NT2/D1 (cell line): ENCODE data around the gene LLGL2.

Experiments used
- YY1 ChIP-seq: IDR thresholded peaks from 2 replicates; pipeline ENCODE4 v1.6.1; 2011; ENCODE audit not compliant: insufficient read length, insufficient read depth
- ZNF274 ChIP-seq: IDR thresholded peaks from 2 replicates; pipeline ENCODE4 v1.6.1; 2011; ENCODE audit warnings: mild to moderate bottlenecking, low read depth, low read length

DNA sequence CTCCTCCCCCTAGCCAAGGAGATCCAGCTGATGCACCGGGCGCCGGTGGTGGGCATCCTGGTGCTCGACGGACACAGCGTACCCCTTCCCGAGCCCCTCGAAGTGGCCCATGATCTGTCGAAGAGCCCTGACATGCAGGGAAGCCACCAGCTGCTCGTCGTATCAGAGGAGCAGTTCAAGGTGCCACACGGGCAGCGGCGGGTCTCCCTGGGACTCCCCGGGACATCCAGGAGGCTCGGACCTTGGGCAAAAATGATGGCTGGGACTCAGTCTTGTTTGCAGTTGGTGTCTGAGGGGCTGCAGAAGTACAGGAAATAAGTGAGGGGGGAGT is 46.4 kb downstream of the LLGL2 start:
- TF ChIP-seq YY1 (no peak), ZNF274 (no peak)
